Panc1 (cell line): ENCODE data around the gene CDH13. TPM values are rescaled to one million over a fixed set of nuclear protein-coding genes. Genes with fewer than 3 reads are reported as not detected.

Experiments
- ATAC-seq: fragments of 200-7000 bp; cut with Tn5 transposase; 2 replicates; pipeline ENCODE4 v1.9.1; 2020; ENCODE audit warnings: mild to moderate bottlenecking, moderate library complexity
- BruUV-seq: library from RNA; stranded (reverse); fragments of 400-500 nt; replicated peaks from 2 replicates; lab custom pipeline; 2021; lab: Mats Ljungman, UMichigan
- CTCF ChIA-PET: fragments of 300-600 bp; sonication (Branson Sonifier 250); formaldehyde crosslinking; loops from one replicate; lab custom pipeline; 2022; ENCODE audit warnings: antibody characterized with exemption; lab: Charles Lee
- POLR2A ChIA-PET: fragments of 300-600 bp; sonication (Branson Sonifier 250); formaldehyde crosslinking; loops from one replicate; lab custom pipeline; 2022; ENCODE audit warnings: antibody characterized with exemption; lab: Charles Lee
- DNase-seq: peaks from one replicate; pipeline ENCODE4 v3.0.0-alpha.2; 2010; ENCODE audit warnings: low read depth, low spot score
- H3K27ac ChIP-seq: 2 replicates; pipeline ENCODE4 v1.5.1; 2011; ENCODE audit warnings: mild to moderate bottlenecking, low read length, inconsistent platforms
- H3K27me3 ChIP-seq: fragments of 200-500 bp; sonication (Bioruptor generic); 2 replicates; pipeline ENCODE4 v1.6.0; 2014; ENCODE audit warnings: low read length, inconsistent platforms; ENCODE audit not compliant: control insufficient read depth, insufficient read depth
- H3K36me3 ChIP-seq: fragments of 200-500 bp; sonication (Bioruptor generic); 2 replicates; pipeline ENCODE4 v1.5.1; 2014; ENCODE audit warnings: inconsistent platforms, mild to moderate bottlenecking, low read length, moderate library complexity; ENCODE audit not compliant: control insufficient read depth, insufficient read depth
- H3K4me1 ChIP-seq: 2 replicates; pipeline ENCODE4 v1.5.1; 2011; ENCODE audit warnings: inconsistent platforms, mild to moderate bottlenecking, low read length, moderate library complexity; ENCODE audit not compliant: control insufficient read depth, insufficient read depth
- H3K4me3 ChIP-seq, 2 experiments: 2 replicates each; pipeline ENCODE4 v1.5.1; 2011 to 2012; ENCODE audit warnings: low read depth in 2 of 2, low read length in 2 of 2, mild to moderate bottlenecking in 2 of 2, inconsistent platforms in 1 of 2, moderate library complexity in 1 of 2
- H3K9me3 ChIP-seq: fragments of 200-500 bp; sonication (Bioruptor generic); 2 replicates; pipeline ENCODE4 v1.5.1; 2014; ENCODE audit warnings: low read depth, mild to moderate bottlenecking, inconsistent platforms, low read length, moderate library complexity; ENCODE audit not compliant: control insufficient read depth, insufficient read depth
- CTCF ChIP-seq: fragments of 450-650 bp; IDR thresholded peaks from 2 replicates; pipeline ENCODE4 v1.5.1; 2017; ENCODE audit warnings: mild to moderate bottlenecking
- POLR2AphosphoS5 ChIP-seq: IDR thresholded peaks from 2 replicates; pipeline ENCODE4 v1.6.1; 2012; ENCODE audit warnings: mild to moderate bottlenecking, low read depth, low read length, moderate library complexity
- REST ChIP-seq, 2 experiments: IDR thresholded peaks; 2 replicates each; pipeline ENCODE4 v1.6.1; 2011 to 2012; ENCODE audit warnings: low read depth in 2 of 2, control low read depth in 1 of 2, low read length in 1 of 2, mild to moderate bottlenecking in 1 of 2, moderate library complexity in 1 of 2; ENCODE audit not compliant: insufficient read depth in 1 of 2
- SIN3A ChIP-seq: IDR thresholded peaks from 2 replicates; pipeline ENCODE4 v1.6.1; 2012; ENCODE audit warnings: low read depth, mild to moderate bottlenecking, low read length, moderate library complexity, borderline replicate concordance; ENCODE audit not compliant: insufficient read depth
- TCF7L2 ChIP-seq: IDR thresholded peaks from 2 replicates; pipeline ENCODE4 v1.6.1; 2011; ENCODE audit warnings: mild to moderate bottlenecking, low read depth, low read length, inconsistent platforms
- in situ Hi-C: cut with HindIII; loops from 2 replicates; pipeline ENCODE4 v1.10.0; 2016; ENCODE audit warnings: low sequenced_read_pairs, low pct_unique_long_range_greater_than_20kb
- intact Hi-C: fragments of 100-400 bp; cut with micrococcal nuclease; formaldehyde crosslinking; loops from one replicate; pipeline ENCODE4 v1.10.0; 2022; ENCODE audit not compliant: unreplicated experiment
- total RNA-seq: library from RNA; stranded (reverse); gene quantifications from one replicate; pipeline ENCODE4 v1.2.1, GENCODE V29; 2021; ENCODE audit not compliant: unreplicated experiment

Gene CDH13
- total RNA-seq, 1 experiment from 2014 or later: not detected

GRCh38 chr16:83728492-83728891, 1101.7 kb downstream of the CDH13 start:
- CTCF ChIA-PET: no interaction called here
- no peak for DNase-seq
- Histone ChIP-seq H3K9me3 (no peaks in the 10 kb centered on the region), H3K27ac (no peak overlapping the region), H3K4me3 (no peak overlapping the region), H3K27me3 (no peaks in the 10 kb centered on the region), H3K36me3 (no peaks in the 10 kb centered on the region), H3K4me1 (no peaks in the 10 kb centered on the region)
- POLR2A ChIA-PET: no interaction called here
- no peak for ATAC-seq
- intact Hi-C loops (no loop called here), in situ Hi-C loops (no loop called here)
- no TSS peak for BruUV-seq
- no peak for TF ChIP-seq TCF7L2
- TF ChIP-seq CTCF: no peak
- TF ChIP-seq REST (IDR thresholded peaks at IDR 0.05; ENCODE audit: insufficient read depth in 1 of 2, low read depth in 2 of 2, low read length in 1 of 2): no peak
- TF ChIP-seq POLR2AphosphoS5: no peak
- TF ChIP-seq SIN3A: no peak

GRCh38 chr16:83730812-83731211, 1104.0 kb downstream of the CDH13 start:
- TF ChIP-seq CTCF (no peak), SIN3A (no peak), REST (IDR thresholded peaks at IDR 0.05; ENCODE audit: insufficient read depth in 1 of 2, low read depth in 2 of 2, low read length in 1 of 2) (no peak), TCF7L2 (no peak), POLR2AphosphoS5 (no peak)
- no peaks in the 10 kb centered on the region for H3K9me3 ChIP-seq
- no peak for ATAC-seq
- H3K27me3 ChIP-seq: no peaks in the 10 kb centered on the region
- intact Hi-C loops: no loop called here
- DNase-seq: no peak
- POLR2A ChIA-PET: no interaction called here
- no peak overlapping the region for H3K27ac ChIP-seq
- no TSS peak for BruUV-seq
- H3K4me3 ChIP-seq: no peak overlapping the region
- CTCF ChIA-PET: no interaction called here
- no peaks in the 10 kb centered on the region for H3K4me1 ChIP-seq
- H3K36me3 ChIP-seq: no peaks in the 10 kb centered on the region
- in situ Hi-C loops: no loop called here
